ENCODE results near the gene KCTD8.

The KCTD8 gene

GRCh38 chr4:44448521-44449461 lies at the start of gene KCTD8:
TSS of gene KCTD8 (minus strand) at chr4:44448809.
- peak in 1 of 2 donors; percentile 2 for DNase-seq (ENCODE audit: low read depth in 2 of 2)

- DNase-seq (ENCODE audit: low read depth in 2 of 2): no peak
Observed at GRCh38 chr4:44494810-44495701, 46.4 kb upstream of the KCTD8 start.

GRCh38 chr4:44493924-44494323 lies 45.3 kb upstream of the KCTD8 start:
- DNase-seq (ENCODE audit: low read depth in 2 of 2): no peak

- no peak for DNase-seq (ENCODE audit: low read depth in 2 of 2)
Observed at GRCh38 chr4:44487341-44487740, 38.7 kb upstream of the KCTD8 start.

- no peak for DNase-seq (ENCODE audit: low read depth in 2 of 2)
Observed at GRCh38 chr4:44479731-44480130, 31.1 kb upstream of the KCTD8 start.

GRCh38 chr4:44462259-44462658 lies 13.7 kb upstream of the KCTD8 start:
- no peak for DNase-seq (ENCODE audit: low read depth in 2 of 2)

GRCh38 chr4:44447563-44448504 lies 775 bp downstream of the KCTD8 start:
- DNase-seq (ENCODE audit: low read depth in 2 of 2): no peak

GRCh38 chr4:44446801-44447562 lies 1.6 kb downstream of the KCTD8 start:
- DNase-seq (ENCODE audit: low read depth in 2 of 2): no peak

GRCh38 chr4:44446191-44446590 lies 2.4 kb downstream of the KCTD8 start:
- DNase-seq (ENCODE audit: low read depth in 2 of 2): no peak

GRCh38 chr4:44438687-44439086 lies 9.9 kb downstream of the KCTD8 start:
- DNase-seq (ENCODE audit: low read depth in 2 of 2): no peak

- no peak for DNase-seq (ENCODE audit: low read depth in 2 of 2)
Observed at GRCh38 chr4:44434247-44434646, 14.4 kb downstream of the KCTD8 start.

- DNase-seq (ENCODE audit: low read depth in 2 of 2): no peak
Observed at GRCh38 chr4:44425614-44426208, 22.9 kb downstream of the KCTD8 start.

GRCh38 chr4:44422912-44423311 lies 25.7 kb downstream of the KCTD8 start:
- no peak for DNase-seq (ENCODE audit: low read depth in 2 of 2)

- DNase-seq (ENCODE audit: low read depth in 2 of 2): no peak
Observed at GRCh38 chr4:44421330-44422065, 27.1 kb downstream of the KCTD8 start.

GRCh38 chr4:44415251-44415650 lies 33.4 kb downstream of the KCTD8 start:
- DNase-seq (ENCODE audit: low read depth in 2 of 2): no peak

- DNase-seq (ENCODE audit: low read depth in 2 of 2): no peak
Observed at GRCh38 chr4:44368413-44369167, 80.0 kb downstream of the KCTD8 start.

- no peak for DNase-seq (ENCODE audit: low read depth in 2 of 2)
Observed at GRCh38 chr4:44354172-44354571, 94.4 kb downstream of the KCTD8 start.

- DNase-seq (ENCODE audit: low read depth in 2 of 2): no peak
Observed at GRCh38 chr4:44351069-44351468, 97.5 kb downstream of the KCTD8 start.

- DNase-seq (ENCODE audit: low read depth in 2 of 2): no peak
Observed at GRCh38 chr4:44342800-44343199, 105.8 kb downstream of the KCTD8 start.
